Cardiac muscle cell (in vitro differentiated cells and primary cell): Measurements from ENCODE around the gene CHDH. TPM values are rescaled to one million over a fixed set of nuclear protein-coding genes. Genes with fewer than 3 reads are reported as not detected.
A peak's percentile ranks its signal among the peaks of the same experiment; 100 is the strongest.

Experiments
- DNase-seq, 2 donors: peaks; one replicate each; pipeline versions ENCODE4 v3.0.0 to v3.0.0-alpha.2; 2010 to 2017; ENCODE audit warnings: low read depth in 1 of 2, low spot score in 1 of 2
- H3K27ac ChIP-seq: fragments of 200-600 bp; sonication (generic); 2 replicates; pipeline ENCODE4 v1.5.1; 2016
- H3K27me3 ChIP-seq: fragments of 200-600 bp; sonication (generic); 2 replicates; pipeline ENCODE4 v1.6.0; 2016; ENCODE audit warnings: control low read depth
- H3K36me3 ChIP-seq: fragments of 200-600 bp; sonication (generic); 2 replicates; pipeline ENCODE4 v1.5.1; 2016; ENCODE audit warnings: control low read depth
- H3K4me1 ChIP-seq: fragments of 200-600 bp; sonication (generic); 2 replicates; pipeline ENCODE4 v1.8.1; 2017; ENCODE audit warnings: low read depth, mild to moderate bottlenecking, mixed run types
- H3K4me3 ChIP-seq: fragments of 200-600 bp; sonication (generic); 2 replicates; pipeline ENCODE4 v1.5.1; 2016; ENCODE audit warnings: mild to moderate bottlenecking
- H3K9me3 ChIP-seq: fragments of 200-600 bp; sonication (generic); 2 replicates; pipeline ENCODE4 v1.5.1; 2017; ENCODE audit warnings: low read depth, mild to moderate bottlenecking, control low read depth
- polyA plus RNA-seq: library from polyadenylated mRNA; unstranded; fragments of >200 nt; fragmentation: Nextera tagmentation; extraction: Ambion mirVana; gene quantifications from 2 replicates; pipeline ENCODE4 v1.2.1, GENCODE V29; 2016
- total RNA-seq: library from RNA; depleted of rRNA; stranded (reverse); fragments of >200 nt; gene quantifications from 2 replicates; pipeline ENCODE4 v1.2.3, GENCODE V29; 2016
- TF ChIP-seq, protein P1 (sequence below): IDR thresholded peaks from 2 replicates; pipeline ENCODE4 v1.5.1; 2012; ENCODE audit warnings: low read depth, mild to moderate bottlenecking, low read length

The CHDH gene
- total and polyA plus RNA-seq, 2 experiments from 2014 or later: 12.8 to 36.1 TPM

DNA sequence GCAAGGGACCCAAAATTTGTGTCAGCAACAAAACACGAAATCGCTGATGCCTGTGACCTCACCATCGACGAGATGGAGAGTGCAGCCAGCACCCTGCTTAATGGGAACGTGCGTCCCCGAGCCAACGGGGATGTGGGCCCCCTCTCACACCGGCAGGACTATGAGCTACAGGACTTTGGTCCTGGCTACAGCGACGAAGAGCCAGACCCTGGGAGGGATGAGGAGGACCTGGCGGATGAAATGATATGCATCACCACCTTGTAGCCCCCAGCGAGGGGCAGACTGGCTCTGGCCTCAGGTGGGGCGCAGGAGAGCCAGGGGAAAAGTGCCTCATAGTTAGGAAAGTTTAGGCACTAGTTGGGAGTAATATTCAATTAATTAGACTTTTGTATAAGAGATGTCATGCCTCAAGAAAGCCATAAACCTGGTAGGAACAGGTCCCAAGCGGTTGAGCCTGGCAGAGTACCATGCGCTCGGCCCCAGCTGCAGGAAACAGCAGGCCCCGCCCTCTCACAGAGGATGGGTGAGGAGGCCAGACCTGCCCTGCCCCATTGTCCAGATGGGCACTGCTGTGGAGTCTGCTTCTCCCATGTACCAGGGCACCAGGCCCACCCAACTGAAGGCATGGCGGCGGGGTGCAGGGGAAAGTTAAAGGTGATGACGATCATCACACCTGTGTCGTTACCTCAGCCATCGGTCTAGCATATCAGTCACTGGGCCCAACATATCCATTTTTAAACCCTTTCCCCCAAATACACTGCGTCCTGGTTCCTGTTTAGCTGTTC lies 34.9 kb downstream of the CHDH start:
- Histone ChIP-seq H3K27me3 (no peaks in the 10 kb centered on the region), H3K36me3 (peaks cover 43% of the 10 kb centered on the region), H3K4me1 (peaks cover 16% of the 10 kb centered on the region), H3K27ac (no peak overlapping the region), H3K4me3 (no peak overlapping the region), H3K9me3 (no peaks in the 10 kb centered on the region)
- no peak for DNase-seq
- TF ChIP-seq, protein P1, sequence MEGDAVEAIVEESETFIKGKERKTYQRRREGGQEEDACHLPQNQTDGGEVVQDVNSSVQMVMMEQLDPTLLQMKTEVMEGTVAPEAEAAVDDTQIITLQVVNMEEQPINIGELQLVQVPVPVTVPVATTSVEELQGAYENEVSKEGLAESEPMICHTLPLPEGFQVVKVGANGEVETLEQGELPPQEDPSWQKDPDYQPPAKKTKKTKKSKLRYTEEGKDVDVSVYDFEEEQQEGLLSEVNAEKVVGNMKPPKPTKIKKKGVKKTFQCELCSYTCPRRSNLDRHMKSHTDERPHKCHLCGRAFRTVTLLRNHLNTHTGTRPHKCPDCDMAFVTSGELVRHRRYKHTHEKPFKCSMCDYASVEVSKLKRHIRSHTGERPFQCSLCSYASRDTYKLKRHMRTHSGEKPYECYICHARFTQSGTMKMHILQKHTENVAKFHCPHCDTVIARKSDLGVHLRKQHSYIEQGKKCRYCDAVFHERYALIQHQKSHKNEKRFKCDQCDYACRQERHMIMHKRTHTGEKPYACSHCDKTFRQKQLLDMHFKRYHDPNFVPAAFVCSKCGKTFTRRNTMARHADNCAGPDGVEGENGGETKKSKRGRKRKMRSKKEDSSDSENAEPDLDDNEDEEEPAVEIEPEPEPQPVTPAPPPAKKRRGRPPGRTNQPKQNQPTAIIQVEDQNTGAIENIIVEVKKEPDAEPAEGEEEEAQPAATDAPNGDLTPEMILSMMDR: no peak

DNA sequence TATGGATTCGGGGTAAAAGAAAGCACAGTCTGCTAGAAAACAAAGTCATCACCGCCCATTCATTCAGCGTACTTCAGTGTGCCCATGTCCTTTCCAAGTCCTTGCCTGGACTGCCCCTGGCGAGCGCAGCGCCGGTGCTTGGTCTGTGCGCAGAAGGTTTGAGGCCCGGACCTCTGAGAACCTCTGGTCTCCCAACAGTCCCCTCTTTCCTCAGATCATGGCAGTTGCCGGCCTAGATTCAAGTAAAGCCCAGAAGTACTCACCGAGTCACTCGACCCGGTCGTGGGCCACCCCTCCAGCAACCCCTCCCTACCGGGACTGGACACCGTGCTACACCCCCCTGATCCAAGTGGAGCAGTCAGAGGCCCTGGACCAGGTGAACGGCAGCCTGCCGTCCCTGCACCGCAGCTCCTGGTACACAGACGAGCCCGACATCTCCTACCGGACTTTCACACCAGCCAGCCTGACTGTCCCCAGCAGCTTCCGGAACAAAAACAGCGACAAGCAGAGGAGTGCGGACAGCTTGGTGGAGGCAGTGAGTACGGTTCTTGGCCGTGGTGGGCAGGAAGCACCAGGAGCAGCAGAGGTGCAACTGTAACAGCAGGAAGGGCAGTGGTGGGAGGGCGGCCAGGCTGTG lies 36.3 kb downstream of the CHDH start:
- Histone ChIP-seq H3K27me3 (no peaks in the 10 kb centered on the region), H3K4me3 (no peak overlapping the region), H3K9me3 (no peaks in the 10 kb centered on the region), H3K36me3 (peaks cover 37% of the 10 kb centered on the region), H3K27ac (no peak overlapping the region), H3K4me1 (peaks cover 22% of the 10 kb centered on the region)
- TF ChIP-seq, protein P1: no peak
- DNase-seq: no peak

DNA sequence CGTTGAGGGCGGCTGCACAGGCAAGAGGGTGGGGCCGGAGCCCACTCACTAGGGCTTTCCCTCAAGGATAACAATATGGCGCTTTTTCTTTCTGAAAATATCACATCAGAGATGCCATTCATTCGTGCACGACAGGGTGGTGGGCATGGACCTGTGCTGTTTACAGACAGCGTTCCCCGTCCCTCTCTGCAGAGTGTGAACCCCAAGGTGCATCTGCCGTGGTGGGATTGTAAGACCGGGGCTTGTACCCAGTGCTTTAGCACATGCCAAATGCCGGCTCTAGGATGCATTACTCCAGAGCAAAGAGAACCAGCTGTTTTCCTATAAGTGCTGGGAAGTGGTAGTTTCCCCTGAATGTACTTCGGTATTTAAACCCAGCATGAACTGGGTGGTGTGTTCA lies 37.0 kb downstream of the CHDH start:
- TF ChIP-seq, protein P1: no peak
- DNase-seq: no peak
- Histone ChIP-seq H3K9me3 (no peaks in the 10 kb centered on the region), H3K27me3 (no peaks in the 10 kb centered on the region), H3K4me3 (no peak overlapping the region), H3K36me3 (peaks cover 37% of the 10 kb centered on the region), H3K27ac (no peak overlapping the region), H3K4me1 (peaks cover 22% of the 10 kb centered on the region)

DNA sequence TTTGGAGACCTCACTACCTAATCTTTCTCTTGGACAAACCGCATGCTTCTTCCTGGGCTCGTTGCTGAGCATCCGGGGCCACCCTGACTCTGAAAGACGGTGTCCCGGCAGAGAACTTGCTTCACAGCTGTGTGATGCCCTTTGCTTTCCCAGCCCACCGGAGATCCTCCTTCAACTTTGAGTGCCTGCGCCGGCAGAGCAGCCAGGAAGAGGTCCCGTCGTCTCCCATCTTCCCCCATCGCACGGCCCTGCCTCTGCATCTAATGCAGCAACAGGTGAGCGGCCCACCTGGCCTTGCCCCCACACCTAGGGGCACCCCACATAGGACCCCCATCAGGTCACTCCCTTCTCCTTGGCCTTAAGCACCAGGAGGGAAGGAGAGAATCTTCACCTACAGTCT lies 37.7 kb downstream of the CHDH start:
- Histone ChIP-seq H3K4me1 (peaks cover 22% of the 10 kb centered on the region), H3K27me3 (no peaks in the 10 kb centered on the region), H3K4me3 (no peak overlapping the region), H3K27ac (no peak overlapping the region), H3K9me3 (no peaks in the 10 kb centered on the region), H3K36me3 (peaks cover 33% of the 10 kb centered on the region)
- TF ChIP-seq, protein P1: no peak
- DNase-seq: no peak

DNA sequence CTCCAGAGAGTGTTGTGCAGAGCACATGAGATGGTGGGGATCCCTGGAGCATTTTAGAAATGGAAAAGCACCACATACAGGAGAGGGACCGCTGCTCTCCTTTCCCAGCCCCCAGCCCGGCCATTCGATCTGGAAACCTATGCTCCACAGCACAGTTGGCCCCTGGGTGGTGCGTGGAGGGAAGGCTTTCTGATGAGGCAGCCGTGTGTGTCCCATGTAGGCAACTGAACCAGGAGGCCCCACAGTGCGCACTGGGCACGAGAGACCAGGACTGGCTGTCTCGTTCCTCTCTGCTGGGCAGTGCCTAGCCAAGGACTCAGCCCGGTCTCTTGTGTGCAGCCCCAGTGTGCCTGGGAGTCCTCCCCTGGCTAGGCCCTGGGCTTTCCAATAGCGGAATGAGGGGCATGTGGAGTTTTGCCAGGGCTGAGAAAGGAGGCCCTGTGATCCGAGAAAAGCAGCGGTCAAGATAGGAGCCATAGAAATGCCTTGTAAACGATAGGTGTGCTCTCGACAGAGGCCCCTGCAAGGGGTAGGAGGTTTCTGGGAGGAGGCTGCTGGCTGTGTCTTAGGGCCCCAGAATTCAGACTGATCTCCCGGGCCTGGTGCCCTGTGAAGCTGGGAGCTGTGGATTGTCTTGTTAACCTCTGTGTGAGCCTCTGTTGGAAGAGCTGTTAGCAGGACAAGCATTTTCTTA lies 39.0 kb downstream of the CHDH start:
- no peaks in the 10 kb centered on the region for H3K9me3 ChIP-seq
- peaks cover 22% of the 10 kb centered on the region for H3K4me1 ChIP-seq
- no peak overlapping the region for H3K4me3 ChIP-seq
- peaks cover 32% of the 10 kb centered on the region for H3K36me3 ChIP-seq
- DNase-seq: peak in 1 of 2 donors; percentile 46
- H3K27me3 ChIP-seq: no peaks in the 10 kb centered on the region
- TF ChIP-seq, protein P1: no peak
- peak overlapping the region; percentile 74 for H3K27ac ChIP-seq
